ENCODE data around the gene BORCS5. TPM values are rescaled to one million over a fixed set of nuclear protein-coding genes. Genes with fewer than 3 reads are reported as not detected.

BORCS5 gene
- total RNA-seq, 1 donor from 2014 or later = 22.7 TPM

- H3K27ac Mint-ChIP-seq = no peak overlapping the region
- H3K27me3 Mint-ChIP-seq = no peaks in the 10 kb centered on the region
Measured at GRCh38 chr12:12439636-12440035, 82.8 kb downstream of the BORCS5 start.

GRCh38 chr12:12440784-12441428, 84.0 kb downstream of the BORCS5 start:
- H3K36me3 Mint-ChIP-seq (ENCODE audit: low read depth) = peaks cover 51% of the 10 kb centered on the region
- intact Hi-C loops (cut with micrococcal nuclease) = no loop called here
- ChIA-PET POLR2A (interaction anchor here (0.9 kb wide), 1 partner anchor 275 kb away, joined by 3 read pairs; no protein-coding TSS in a partner anchor), CTCF (no interaction called here)
- peaks cover 2% of the 10 kb centered on the region for H3K9me3 Mint-ChIP-seq
- no peaks in the 10 kb centered on the region for H3K27me3 Mint-ChIP-seq
- no peak for DNase-seq
- peaks cover 6% of the 10 kb centered on the region for H3K4me1 Mint-ChIP-seq
- H3K27ac Mint-ChIP-seq = no peak overlapping the region
- no peak for TF ChIP-seq CTCF (IDR thresholded peaks at IDR 0.05)
- no peak overlapping the region for H3K4me3 Mint-ChIP-seq
- ATAC-seq (ENCODE audit: low read depth) = no peak

More at GRCh38 chr12:12439636-12440035, 82.8 kb downstream of the BORCS5 start:
- H3K36me3 Mint-ChIP-seq (ENCODE audit: low read depth) = peaks cover 56% of the 10 kb centered on the region
- no peak for DNase-seq
- peaks cover 6% of the 10 kb centered on the region for H3K4me1 Mint-ChIP-seq
- H3K9me3 Mint-ChIP-seq = peaks cover 2% of the 10 kb centered on the region
- no peak for ATAC-seq (ENCODE audit: low read depth)
- H3K4me3 Mint-ChIP-seq = no peak overlapping the region
- ChIA-PET POLR2A (interaction anchor here (0.9 kb wide), 1 partner anchor 277 kb away, joined by 3 read pairs; no protein-coding TSS in a partner anchor), CTCF (no interaction called here)
- intact Hi-C loops (cut with micrococcal nuclease) = no loop called here
- TF ChIP-seq CTCF (IDR thresholded peaks at IDR 0.05) = no peak

GRCh38 chr12:12441429-12441807, 84.5 kb downstream of the BORCS5 start:
- Mint-ChIP-seq H3K27me3 (no peaks in the 10 kb centered on the region), H3K9me3 (peaks cover 2% of the 10 kb centered on the region), H3K36me3 (ENCODE audit: low read depth) (peaks cover 46% of the 10 kb centered on the region), H3K4me3 (no peak overlapping the region), H3K27ac (no peak overlapping the region), H3K4me1 (peaks cover 6% of the 10 kb centered on the region)
- DNase-seq (no peak), ATAC-seq (ENCODE audit: low read depth) (no peak)
- intact Hi-C loops (cut with micrococcal nuclease) = no loop called here
- no peak for TF ChIP-seq CTCF (IDR thresholded peaks at IDR 0.05)
- CTCF ChIA-PET = no interaction called here
- POLR2A ChIA-PET = no interaction called here

GRCh38 chr12:12441843-12442461, 85.1 kb downstream of the BORCS5 start:
- peaks cover under 1% of the 10 kb centered on the region for H3K9me3 Mint-ChIP-seq
- H3K27ac Mint-ChIP-seq = no peak overlapping the region
- ChIA-PET CTCF (no interaction called here), POLR2A (no interaction called here)
- peaks cover 6% of the 10 kb centered on the region for H3K4me1 Mint-ChIP-seq
- TF ChIP-seq CTCF (IDR thresholded peaks at IDR 0.05) = no peak
- peaks cover 43% of the 10 kb centered on the region for H3K36me3 Mint-ChIP-seq (ENCODE audit: low read depth)
- no peak for DNase-seq
- intact Hi-C loops (cut with micrococcal nuclease) = no loop called here
- no peak for ATAC-seq (ENCODE audit: low read depth)
- no peaks in the 10 kb centered on the region for H3K27me3 Mint-ChIP-seq
- H3K4me3 Mint-ChIP-seq = no peak overlapping the region

GRCh38 chr12:12442548-12443071, 85.7 kb downstream of the BORCS5 start:
- ChIA-PET CTCF (no interaction called here), POLR2A (no interaction called here)
- Mint-ChIP-seq H3K36me3 (ENCODE audit: low read depth) (peaks cover 41% of the 10 kb centered on the region), H3K9me3 (no peaks in the 10 kb centered on the region), H3K27me3 (no peaks in the 10 kb centered on the region), H3K27ac (no peak overlapping the region), H3K4me3 (no peak overlapping the region), H3K4me1 (peaks cover 6% of the 10 kb centered on the region)
- ATAC-seq (ENCODE audit: low read depth) (no peak), DNase-seq (no peak)
- intact Hi-C loops (cut with micrococcal nuclease) = no loop called here
- TF ChIP-seq CTCF (IDR thresholded peaks at IDR 0.05) = no peak
